Fibroblast of lung (primary cell): Measurements from ENCODE around the gene MORN3.

Source experiments
- EZH2 ChIP-seq: IDR thresholded peaks from 2 replicates; pipeline ENCODE4 v1.5.1; 2012; ENCODE audit warnings: low read length, control low read depth, mild to moderate bottlenecking; ENCODE audit errors: missing control alignments
- TF ChIP-seq, protein P1 (sequence below), 2 donors: IDR thresholded peaks in 1 of 2; conservative IDR thresholded peaks in 1 of 2; 1 replicate in 1 of 2; 2 replicates in 1 of 2; pipeline ENCODE4 v1.5.1; 2011 to 2012; ENCODE audit warnings: low read length in 2 of 2, control low read depth in 1 of 2, inconsistent platforms in 1 of 2, low read depth in 1 of 2, mild to moderate bottlenecking in 1 of 2

DNA sequence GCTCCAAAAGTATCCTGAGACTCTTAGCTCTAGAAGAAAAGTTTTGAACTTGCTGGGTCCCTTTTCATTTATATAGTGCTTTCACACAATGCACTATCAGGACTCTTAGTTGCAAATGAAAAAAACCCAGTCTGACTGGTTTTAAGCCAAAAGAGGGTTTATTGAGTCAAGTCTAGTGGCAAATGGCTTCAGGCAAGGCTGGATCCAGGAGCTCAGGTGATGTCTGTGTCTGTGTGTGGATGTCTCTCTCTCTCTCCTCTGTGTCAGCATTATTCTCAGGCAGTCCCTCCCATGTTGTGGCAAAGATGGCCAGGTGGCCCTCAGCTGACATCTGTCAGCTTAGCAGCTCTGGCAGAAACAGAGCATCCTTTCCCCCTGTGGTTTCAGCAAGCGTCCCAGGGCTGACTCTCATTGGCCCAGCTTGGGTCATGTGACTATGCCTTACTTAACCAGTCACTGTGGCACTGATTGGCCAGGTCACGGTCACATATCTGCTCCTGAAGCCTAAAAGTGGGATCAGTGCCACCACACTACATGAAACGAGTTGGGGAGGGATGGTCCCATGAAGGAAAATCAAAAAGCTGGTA lies 49.3 kb upstream of the MORN3 start:
- TF ChIP-seq, protein P1, sequence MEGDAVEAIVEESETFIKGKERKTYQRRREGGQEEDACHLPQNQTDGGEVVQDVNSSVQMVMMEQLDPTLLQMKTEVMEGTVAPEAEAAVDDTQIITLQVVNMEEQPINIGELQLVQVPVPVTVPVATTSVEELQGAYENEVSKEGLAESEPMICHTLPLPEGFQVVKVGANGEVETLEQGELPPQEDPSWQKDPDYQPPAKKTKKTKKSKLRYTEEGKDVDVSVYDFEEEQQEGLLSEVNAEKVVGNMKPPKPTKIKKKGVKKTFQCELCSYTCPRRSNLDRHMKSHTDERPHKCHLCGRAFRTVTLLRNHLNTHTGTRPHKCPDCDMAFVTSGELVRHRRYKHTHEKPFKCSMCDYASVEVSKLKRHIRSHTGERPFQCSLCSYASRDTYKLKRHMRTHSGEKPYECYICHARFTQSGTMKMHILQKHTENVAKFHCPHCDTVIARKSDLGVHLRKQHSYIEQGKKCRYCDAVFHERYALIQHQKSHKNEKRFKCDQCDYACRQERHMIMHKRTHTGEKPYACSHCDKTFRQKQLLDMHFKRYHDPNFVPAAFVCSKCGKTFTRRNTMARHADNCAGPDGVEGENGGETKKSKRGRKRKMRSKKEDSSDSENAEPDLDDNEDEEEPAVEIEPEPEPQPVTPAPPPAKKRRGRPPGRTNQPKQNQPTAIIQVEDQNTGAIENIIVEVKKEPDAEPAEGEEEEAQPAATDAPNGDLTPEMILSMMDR (conservative IDR thresholded peaks at IDR 0.05 in 1 of 2, IDR thresholded peaks at IDR 0.05 in 1 of 2; ENCODE audit: low read depth in 1 of 2, low read length in 2 of 2) = no peak
- TF ChIP-seq EZH2 = no peak
